K562 (cell line): ENCODE results near the gene HPSE2. TPM values are rescaled to one million over a fixed set of nuclear protein-coding genes. Genes with fewer than 3 reads are reported as not detected.

ENCODE experiments used
- CBX8 ChIP-seq: fragments of 200-600 bp; sonication (generic); IDR thresholded peaks from 2 replicates; pipeline ENCODE4 v1.6.1; 2012; ENCODE audit warnings: borderline replicate concordance, mixed run types, low read depth, mild to moderate bottlenecking, moderate library complexity, mixed read lengths, low read length, control low read depth, inconsistent platforms; ENCODE audit not compliant: poor library complexity, severe bottlenecking; ENCODE audit errors: extremely low read depth
- CSDE1 ChIP-seq, 2 experiments: fragments of 450-650 bp; IDR thresholded peaks; 2 replicates each; pipeline ENCODE4 v1.6.1; 2016; ENCODE audit warnings: mild to moderate bottlenecking in 1 of 2
- CTCF ChIP-seq, 3 experiments: IDR thresholded peaks in 2 of 3; conservative IDR thresholded peaks in 1 of 3; 2 replicates each; pipeline ENCODE4 v1.5.1; 2011 to 2012; ENCODE audit warnings: low read length in 3 of 3, mild to moderate bottlenecking in 3 of 3, control low read depth in 2 of 3, improper control_type of control experiment in 1 of 3, inconsistent platforms in 1 of 3, low read depth in 1 of 3, mixed read lengths in 1 of 3, moderate library complexity in 1 of 3; ENCODE audit not compliant: insufficient read depth in 2 of 3
- DPF2 ChIP-seq: fragments of 450-650 bp; IDR thresholded peaks from 2 replicates; pipeline ENCODE4 v1.6.1; 2016
- EGR1 ChIP-seq: fragments of 450-650 bp; conservative IDR thresholded peaks from 2 replicates; pipeline ENCODE4 v1.6.1; 2017; ENCODE audit warnings: mild to moderate bottlenecking
- EP400 ChIP-seq: fragments of 450-650 bp; IDR thresholded peaks from 2 replicates; pipeline ENCODE4 v1.6.1; 2017; ENCODE audit warnings: antibody characterized with exemption, mild to moderate bottlenecking, moderate library complexity
- FOXJ3 ChIP-seq: sonication (generic); formaldehyde crosslinking; IDR thresholded peaks from 2 replicates; pipeline ENCODE4 v1.4.0; 2020; ENCODE audit warnings: mild to moderate bottlenecking, missing genetic modification reagents
- GTF2A2 ChIP-seq: IDR thresholded peaks from 2 replicates; pipeline ENCODE4 v1.6.1; 2016; ENCODE audit warnings: mild to moderate bottlenecking, missing genetic modification characterization, missing compliant biosample characterization
- IFI16 ChIP-seq: fragments of 250-450 bp; sonication (Bioruptor Pico); IDR thresholded peaks from 2 replicates; pipeline ENCODE4 v2.1.2; 2022; ENCODE audit warnings: mild to moderate bottlenecking, inconsistent platforms
- ILK ChIP-seq: fragments of 450-650 bp; IDR thresholded peaks from 2 replicates; pipeline ENCODE4 v1.6.1; 2016; ENCODE audit warnings: missing genetic modification characterization, low read depth, mild to moderate bottlenecking, missing compliant biosample characterization, moderate library complexity, borderline replicate concordance
- MCM5 ChIP-seq: fragments of 450-650 bp; IDR thresholded peaks from 2 replicates; pipeline ENCODE4 v1.6.1; 2016; ENCODE audit warnings: low read depth
- NCOA4 ChIP-seq: fragments of 450-650 bp; IDR thresholded peaks from 2 replicates; pipeline ENCODE4 v1.6.1; 2018; ENCODE audit warnings: mild to moderate bottlenecking; ENCODE audit not compliant: partially characterized antibody
- NFE2L1 ChIP-seq: fragments of 450-650 bp; IDR thresholded peaks from 2 replicates; pipeline ENCODE4 v1.6.1; 2016; ENCODE audit warnings: missing genetic modification characterization, low read depth, mild to moderate bottlenecking, missing compliant biosample characterization, moderate library complexity, borderline replicate concordance
- NUFIP1 ChIP-seq: fragments of 450-650 bp; IDR thresholded peaks from 2 replicates; pipeline ENCODE4 v1.6.1; 2018; ENCODE audit not compliant: partially characterized antibody
- POLR2A ChIP-seq: fragments of 450-650 bp; conservative IDR thresholded peaks from 2 replicates; pipeline ENCODE4 v1.6.1; 2016
- POLR2AphosphoS5 ChIP-seq: IDR thresholded peaks from 2 replicates; pipeline ENCODE4 v1.6.1; 2011; ENCODE audit warnings: mild to moderate bottlenecking, low read depth, low read length, moderate library complexity; ENCODE audit not compliant: control insufficient read depth, insufficient read depth
- RBM39 ChIP-seq: fragments of 200-400 bp; formaldehyde crosslinking; optimal IDR thresholded peaks from 2 replicates; pipeline ENCODE3; 2018; ENCODE audit warnings: low read depth, low read length
- RFX1 ChIP-seq: fragments of 450-650 bp; IDR thresholded peaks from 2 replicates; pipeline ENCODE4 v1.6.1; 2016; ENCODE audit warnings: mild to moderate bottlenecking, moderate library complexity
- RNF219 ChIP-seq: fragments of 250-450 bp; sonication (Bioruptor Pico); IDR thresholded peaks from 2 replicates; pipeline ENCODE4 v1.5.0; 2022; ENCODE audit warnings: mild to moderate bottlenecking
- SNAPC5 ChIP-seq: fragments of 250-450 bp; sonication (Bioruptor Pico); IDR thresholded peaks from 2 replicates; pipeline ENCODE4 v1.8.0; 2021; ENCODE audit warnings: moderate library complexity, mild to moderate bottlenecking, inconsistent platforms
- YY1 ChIP-seq, 3 experiments: IDR thresholded peaks; 2 replicates each; pipeline ENCODE4 v1.6.1; 2011; ENCODE audit warnings: low read length in 2 of 3, mild to moderate bottlenecking in 2 of 3, moderate library complexity in 2 of 3, borderline replicate concordance in 1 of 3, control low read depth in 1 of 3, low read depth in 1 of 3; ENCODE audit not compliant: insufficient read depth in 3 of 3, insufficient replicate concordance in 2 of 3, control insufficient read depth in 1 of 3, insufficient read length in 1 of 3; ENCODE audit errors: extremely low read depth in 1 of 3
- ZNF12 ChIP-seq: sonication (generic); formaldehyde crosslinking; IDR thresholded peaks from 2 replicates; pipeline ENCODE4 v1.4.0; 2020; ENCODE audit warnings: mild to moderate bottlenecking, missing genetic modification reagents
- ZNF124 ChIP-seq: sonication (generic); formaldehyde crosslinking; IDR thresholded peaks from 2 replicates; pipeline ENCODE4 v1.8.1; 2022; ENCODE audit warnings: missing genetic modification reagents
- ZNF174 ChIP-seq: fragments of 250-450 bp; sonication (Bioruptor Pico); IDR thresholded peaks from 2 replicates; pipeline ENCODE4 v1.4.0; 2020; ENCODE audit warnings: mild to moderate bottlenecking
- ZNF395 ChIP-seq: fragments of 200-800 bp; sonication (Bioruptor generic); IDR thresholded peaks from 2 replicates; pipeline ENCODE4 v1.6.1; 2017; ENCODE audit warnings: missing genetic modification characterization, missing compliant biosample characterization
- polyA plus RNA-seq, 8 experiments: library from polyadenylated mRNA; depleted of rRNA in 4 of 8; stranded (reverse) in 5 of 8; unstranded in 3 of 8; fragments of >200 nt; fragmentation: Nextera tagmentation in 2 of 8; fragmentation: Illumina TruSeq in 1 of 8; extraction: Ambion mirVana in 2 of 8; extraction: Trizol in 1 of 8; gene quantifications; 2 replicates each; pipeline versions ENCODE4 v1.2.1 to v1.2.3, GENCODE V29; 2011 to 2014; ENCODE audit warnings: inconsistent platforms in 1 of 8, missing spikeins in 1 of 8
- total RNA-seq, 7 experiments: library from RNA; depleted of rRNA in 6 of 7; stranded (reverse); fragments of >200 nt in 6 of 7; fragmentation: Illumina TruSeq in 2 of 7; extraction: Trizol in 2 of 7; gene quantifications; 2 replicates each; pipeline versions ENCODE4 v1.2.1 to v1.2.3, GENCODE V29; 2011 to 2021; ENCODE audit warnings: low replicate concordance in 1 of 7

The HPSE2 gene
- total and polyA plus RNA-seq, 9 of the 15 experiments (the other 6 are each of a cell fraction or from before 2014, with no cell fraction given), result 0.03 to 0.10 (median 0.04) TPM; not detected in 2

GRCh38 chr10:98778277-98778759 lies 457.3 kb downstream of the HPSE2 start (continued):
- TF ChIP-seq EGR1 (no peak; the same call in 1 of the 2 replicates), ILK (tag) (no peak), POLR2AphosphoS5 (peak; percentile 83), NFE2L1 (tag) (no peak), RNF219 (no peak), ZNF174 (CRISPR knock-in tag) (no peak), POLR2A (no peak), YY1 (IDR thresholded peaks at IDR 0.05; ENCODE audit: borderline replicate concordance in 1 of 3, control insufficient read depth in 1 of 3, extremely low read depth in 1 of 3, insufficient read depth in 3 of 3, insufficient read length in 1 of 3, insufficient replicate concordance in 2 of 3, low read depth in 1 of 3, low read length in 2 of 3) (peak in 2 of 3 experiments; percentile 43 to 86), DPF2 (peak; percentile 90), CTCF (IDR thresholded peaks at IDR 0.05 in 2 of 3, conservative IDR thresholded peaks at IDR 0.05 in 1 of 3; ENCODE audit: insufficient read depth in 2 of 3, low read depth in 1 of 3, low read length in 3 of 3) (no peak), NUFIP1 (no peak), MCM5 (no peak), RFX1 (no peak), EP400 (no peak), FOXJ3 (no peak), GTF2A2 (tag) (no peak), NCOA4 (no peak), RBM39 (no peak), ZNF124 (CRISPR knock-in tag) (no peak), CSDE1 (IDR thresholded peaks at IDR 0.05) (no peak), IFI16 (CRISPR knock-in tag) (no peak), ZNF395 (CRISPR knock-in tag) (peak; percentile 91), ZNF12 (CRISPR knock-in tag) (no peak), SNAPC5 (CRISPR knock-in tag) (no peak), CBX8 (no peak)
